Caco-2 (cell line): Measurements from ENCODE around the gene CFAP119. TPM values are rescaled to one million over a fixed set of nuclear protein-coding genes. Genes with fewer than 3 reads are reported as not detected.

ENCODE experiments used
- BruUV-seq: library from RNA; stranded (reverse); fragments of 400-500 nt; replicated peaks from 2 replicates; lab custom pipeline; 2021; lab: Mats Ljungman, UMichigan
- CTCF ChIA-PET: fragments of 300-600 bp; sonication (Branson Sonifier 250); formaldehyde crosslinking; loops from one replicate; lab custom pipeline; 2022; ENCODE audit warnings: antibody characterized with exemption; lab: Charles Lee
- POLR2A ChIA-PET: fragments of 300-600 bp; sonication (Branson Sonifier 250); formaldehyde crosslinking; loops from one replicate; lab custom pipeline; 2022; ENCODE audit warnings: antibody characterized with exemption; lab: Charles Lee
- DNase-seq, 2 experiments: peaks; one replicate each; pipeline versions ENCODE4 v3.0.0 to v3.0.0-alpha.2; 2020 to 2022
- H3K27me3 ChIP-seq: replicated peaks from 2 replicates; pipeline ENCODE4 v1.6.0; 2011; ENCODE audit warnings: low read length; ENCODE audit not compliant: control insufficient read depth, insufficient read depth
- H3K36me3 ChIP-seq: 2 replicates; pipeline ENCODE4 v1.5.1; 2011; ENCODE audit warnings: low read length; ENCODE audit not compliant: control insufficient read depth, insufficient read depth
- H3K4me1 ChIP-seq: fragments of 250-450 bp; sonication (Bioruptor Pico); 2 replicates; pipeline ENCODE4 v1.5.1; 2020; ENCODE audit warnings: mild to moderate bottlenecking
- H3K4me3 ChIP-seq: 2 replicates; pipeline ENCODE4 v1.5.1; 2011; ENCODE audit warnings: low read depth, mild to moderate bottlenecking, control low read depth, low read length
- H3K9me3 ChIP-seq: fragments of 250-450 bp; sonication (Bioruptor Pico); 2 replicates; pipeline ENCODE4 v1.5.1; 2020; ENCODE audit warnings: mild to moderate bottlenecking, moderate library complexity
- H3K27ac Mint-ChIP-seq: one replicate; pipeline ENCODE4 v1.8.0; 2022; ENCODE audit warnings: mixed read lengths; ENCODE audit not compliant: unreplicated experiment
- H3K27me3 Mint-ChIP-seq: one replicate; pipeline ENCODE4 v1.8.0; 2022; ENCODE audit warnings: mixed read lengths; ENCODE audit not compliant: insufficient read depth, unreplicated experiment
- H3K36me3 Mint-ChIP-seq: one replicate; pipeline ENCODE4 v1.8.0; 2022; ENCODE audit warnings: mild to moderate bottlenecking, mixed read lengths; ENCODE audit not compliant: insufficient read depth, unreplicated experiment
- H3K4me1 Mint-ChIP-seq: one replicate; pipeline ENCODE4 v1.8.0; 2022; ENCODE audit warnings: low read depth, mixed read lengths; ENCODE audit not compliant: unreplicated experiment
- H3K4me3 Mint-ChIP-seq: one replicate; pipeline ENCODE4 v1.8.0; 2022; ENCODE audit warnings: mild to moderate bottlenecking, moderate library complexity, mixed read lengths; ENCODE audit not compliant: unreplicated experiment
- H3K9me3 Mint-ChIP-seq: one replicate; pipeline ENCODE4 v1.8.0; 2022; ENCODE audit warnings: mixed read lengths; ENCODE audit not compliant: unreplicated experiment
- CTCF ChIP-seq, 2 experiments: fragments of 200-600 bp in 1 of 2; IDR thresholded peaks; 1 replicate in 1 of 2; 2 replicates in 1 of 2; pipeline versions ENCODE4 v1.5.1 to v1.8.0; 2011 to 2022; ENCODE audit warnings: antibody characterized with exemption in 1 of 2, control low read depth in 1 of 2, inconsistent platforms in 1 of 2, low read depth in 1 of 2, low read length in 1 of 2, mild to moderate bottlenecking in 1 of 2, moderate library complexity in 1 of 2; ENCODE audit not compliant: insufficient read depth in 1 of 2, severe bottlenecking in 1 of 2, unreplicated experiment in 1 of 2
- intact Hi-C: fragments of 100-400 bp; cut with micrococcal nuclease; formaldehyde crosslinking; loops from one replicate; pipeline ENCODE4 v1.10.0; 2022; ENCODE audit not compliant: unreplicated experiment
- total RNA-seq: library from RNA; stranded (reverse); gene quantifications from 2 replicates; pipeline ENCODE4 v1.2.3, GENCODE V29; 2022

CFAP119 gene
- total RNA-seq, 1 experiment from 2014 or later, result 4.0 TPM

- intact Hi-C loops, result no loop called here
Measured at GRCh38 chr16:30711712-30712111, 50.1 kb downstream of the CFAP119 start.

GRCh38 chr16:30710971-30711370 is 50.9 kb downstream of the CFAP119 start:
- H3K4me1 ChIP-seq, result no peaks in the 10 kb centered on the region
- peaks cover 97% of the 10 kb centered on the region for H3K36me3 Mint-ChIP-seq
- no peak for TF ChIP-seq CTCF (IDR thresholded peaks at IDR 0.05; ENCODE audit: insufficient read depth in 1 of 2, low read depth in 1 of 2, low read length in 1 of 2, severe bottlenecking in 1 of 2, unreplicated experiment in 1 of 2)
- H3K4me3 Mint-ChIP-seq, result no peak overlapping the region
- peaks cover 6% of the 10 kb centered on the region for H3K4me1 Mint-ChIP-seq
- no peak overlapping the region for H3K27ac Mint-ChIP-seq
- ChIA-PET CTCF (no interaction called here), POLR2A (no interaction called here)
- no peaks in the 10 kb centered on the region for H3K27me3 ChIP-seq
- no peak overlapping the region for H3K4me3 ChIP-seq
- no peaks in the 10 kb centered on the region for H3K9me3 Mint-ChIP-seq
- no TSS peak for BruUV-seq
- no peak for DNase-seq
- H3K36me3 ChIP-seq, result no peaks in the 10 kb centered on the region; the same call in 1 of the 2 replicates
- no peaks in the 10 kb centered on the region for H3K9me3 ChIP-seq
- no peaks in the 10 kb centered on the region for H3K27me3 Mint-ChIP-seq
- intact Hi-C loops, result no loop called here

More at GRCh38 chr16:30711712-30712111, 50.1 kb downstream of the CFAP119 start:
- H3K27me3 ChIP-seq, result no peaks in the 10 kb centered on the region
- peaks cover 97% of the 10 kb centered on the region for H3K36me3 Mint-ChIP-seq
- H3K4me1 Mint-ChIP-seq, result peaks cover 11% of the 10 kb centered on the region
- ChIA-PET CTCF (no interaction called here), POLR2A (no interaction called here)
- no peak overlapping the region for H3K27ac Mint-ChIP-seq
- no peak overlapping the region for H3K4me3 Mint-ChIP-seq
- no peak for DNase-seq
- H3K9me3 Mint-ChIP-seq, result no peaks in the 10 kb centered on the region
- H3K4me3 ChIP-seq, result no peak overlapping the region
- TSS peak; percentile 30 for BruUV-seq
- no peaks in the 10 kb centered on the region for H3K27me3 Mint-ChIP-seq
- no peaks in the 10 kb centered on the region; the same call in 1 of the 2 replicates for H3K36me3 ChIP-seq
- TF ChIP-seq CTCF (IDR thresholded peaks at IDR 0.05; ENCODE audit: insufficient read depth in 1 of 2, low read depth in 1 of 2, low read length in 1 of 2, severe bottlenecking in 1 of 2, unreplicated experiment in 1 of 2), result no peak
- no peaks in the 10 kb centered on the region for H3K9me3 ChIP-seq
- no peaks in the 10 kb centered on the region for H3K4me1 ChIP-seq

Other genes with a start within 250 kb of the CFAP119 start
- 30.3 and 30.6 TPM in 2 replicates for gene ZNF768, start 235.5 kb downstream of the CFAP119 start, total RNA-seq
- 6.9 and 8.1 TPM in 2 replicates for gene ZNF747, start 227.2 kb downstream of the CFAP119 start, total RNA-seq
- 8.5 and 10.9 TPM in 2 replicates for gene ZNF764, start 203.7 kb downstream of the CFAP119 start, total RNA-seq
- 6.2 and 10.0 TPM in 2 replicates for gene ZNF688, start 190.3 kb downstream of the CFAP119 start, total RNA-seq
- gene ZNF785, start 176.4 kb downstream of the CFAP119 start, total RNA-seq, result 13.5 and 13.6 TPM in 2 replicates
- gene ZNF689, start 151.7 kb downstream of the CFAP119 start, total RNA-seq, result 11.4 and 11.7 TPM in 2 replicates
- gene PRR14, start 111.1 kb downstream of the CFAP119 start, total RNA-seq, result 26.3 and 28.2 TPM in 2 replicates
- gene FBRS, start 103.6 kb downstream of the CFAP119 start, total RNA-seq, result 46.1 and 47.9 TPM in 2 replicates
- gene SRCAP, start 62.9 kb downstream of the CFAP119 start, total RNA-seq, result 56.1 and 57.4 TPM in 2 replicates
- gene PHKG2, start 13.6 kb downstream of the CFAP119 start, total RNA-seq, result 40.8 and 48.6 TPM in 2 replicates
- 94.0 and 97.6 TPM in 2 replicates for gene RNF40, start 260 bp upstream of the CFAP119 start, total RNA-seq
- 18.9 and 20.6 TPM in 2 replicates for gene ZNF629, start 25.1 kb upstream of the CFAP119 start, total RNA-seq
- gene BCL7C, start 132.0 kb upstream of the CFAP119 start, total RNA-seq, result 15.1 and 17.7 TPM in 2 replicates
- 1.8 and 2.4 TPM in 2 replicates for gene CTF1, start 134.6 kb upstream of the CFAP119 start, total RNA-seq
- gene FBXL19, start 161.5 kb upstream of the CFAP119 start, total RNA-seq, result 20.2 and 23.4 TPM in 2 replicates
- gene ORAI3, start 187.0 kb upstream of the CFAP119 start, total RNA-seq, result 4.7 TPM in 2 replicates
- 21.5 and 26.3 TPM in 2 replicates for gene SETD1A, start 195.7 kb upstream of the CFAP119 start, total RNA-seq
- 1.3 and 2.4 TPM in 2 replicates for gene HSD3B7, start 223.1 kb upstream of the CFAP119 start, total RNA-seq
- 0.46 and 0.77 TPM in 2 replicates for gene STX1B, start 248.6 kb upstream of the CFAP119 start, total RNA-seq